Femur (tissue), 1 donor: ENCODE data around the gene TMEM170A.
A peak's percentile ranks its signal among the peaks of the same experiment; 100 is the strongest.

ENCODE experiments used
- DNase-seq: peaks from one replicate; pipeline ENCODE4 v3.0.0-alpha.2; 2017

Gene TMEM170A

GRCh38 chr16:75464122-75464918, at the start of gene TMEM170A:
Gene TMEM170A, minus strand, starts transcription at chr16:75464689. Its CDS starts 89 bp downstream, at chr16:75464600.
- peak; percentile 100 for DNase-seq

- DNase-seq = peak; percentile 36
Measured at GRCh38 chr16:75506574-75506973, 42.1 kb upstream of the TMEM170A start.

GRCh38 chr16:75506107-75506506, 41.6 kb upstream of the TMEM170A start:
- DNase-seq = no peak

- no peak for DNase-seq
Measured at GRCh38 chr16:75503801-75504200, 39.3 kb upstream of the TMEM170A start.

- no peak for DNase-seq
Measured at GRCh38 chr16:75502916-75503605, 38.6 kb upstream of the TMEM170A start.

GRCh38 chr16:75501820-75502219, 37.3 kb upstream of the TMEM170A start:
- peak; percentile 83 for DNase-seq

GRCh38 chr16:75501359-75501758, 36.9 kb upstream of the TMEM170A start:
- DNase-seq = no peak

GRCh38 chr16:75498605-75499322, 34.3 kb upstream of the TMEM170A start:
- peak; percentile 83 for DNase-seq

- DNase-seq = peak; percentile 43
Measured at GRCh38 chr16:75497558-75497957, 33.1 kb upstream of the TMEM170A start.

GRCh38 chr16:75495076-75495674, 30.7 kb upstream of the TMEM170A start, which contains the start of gene CHST6:
Gene CHST6, minus strand, starts transcription at chr16:75495441. Its CDS starts 15,613 bp downstream, at chr16:75479828.
- peak; percentile 81 for DNase-seq

- DNase-seq = peak; percentile 52
Measured at GRCh38 chr16:75494661-75495075, 30.2 kb upstream of the TMEM170A start.

GRCh38 chr16:75494184-75494583, 29.7 kb upstream of the TMEM170A start:
- no peak for DNase-seq

- DNase-seq = no peak
Measured at GRCh38 chr16:75491876-75492275, 27.4 kb upstream of the TMEM170A start.

GRCh38 chr16:75488322-75488721, 23.8 kb upstream of the TMEM170A start:
- no peak for DNase-seq

- no peak for DNase-seq
Measured at GRCh38 chr16:75486676-75487313, 22.3 kb upstream of the TMEM170A start.

- no peak for DNase-seq
Measured at GRCh38 chr16:75486014-75486675, 21.7 kb upstream of the TMEM170A start.

- DNase-seq = no peak
Measured at GRCh38 chr16:75485230-75486013, 20.9 kb upstream of the TMEM170A start.

GRCh38 chr16:75483222-75483621, 18.7 kb upstream of the TMEM170A start:
- no peak for DNase-seq

GRCh38 chr16:75482434-75483205, 18.1 kb upstream of the TMEM170A start:
- DNase-seq = no peak

GRCh38 chr16:75481475-75481874, 17.0 kb upstream of the TMEM170A start:
- DNase-seq = no peak
